HG03558 (cell line): ENCODE data around the gene DUSP8.

Experiments used
- ATAC-seq: cut with Tn5 transposase; IDR thresholded peaks from one replicate; pipeline ENCODE4 v1.9.1; 2021; ENCODE audit warnings: moderate number of reproducible peaks; ENCODE audit not compliant: unreplicated experiment; ENCODE audit errors: extremely low read depth

Gene DUSP8

GRCh38 chr11:1534682-1535081, 37.4 kb downstream of the DUSP8 start:
- ATAC-seq: no peak

DNA sequence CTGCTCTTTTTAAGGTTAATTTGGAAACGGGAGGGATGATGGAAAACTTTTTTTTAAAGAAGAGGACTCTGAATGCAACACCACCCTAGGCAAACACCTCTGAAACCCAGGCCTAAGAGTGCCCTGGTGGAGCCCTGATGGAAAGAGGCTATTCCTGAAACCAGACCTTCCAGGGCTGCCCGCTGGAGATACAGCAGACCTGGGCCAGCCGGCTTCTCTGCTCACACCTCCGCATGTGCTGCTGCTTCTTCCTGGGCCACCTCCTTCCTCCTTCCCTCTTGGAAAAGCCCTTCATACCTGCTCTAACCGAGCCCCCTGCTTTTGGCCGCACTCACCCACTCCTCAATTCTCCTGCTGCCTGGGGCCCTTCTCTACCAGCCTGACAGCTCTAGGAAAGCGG, 37.9 kb downstream of the DUSP8 start:
- ATAC-seq: no peak

- no peak for ATAC-seq
These were observed 38.7 kb downstream of the DUSP8 start for GRCh38 chr11:1533342-1533725.

DNA sequence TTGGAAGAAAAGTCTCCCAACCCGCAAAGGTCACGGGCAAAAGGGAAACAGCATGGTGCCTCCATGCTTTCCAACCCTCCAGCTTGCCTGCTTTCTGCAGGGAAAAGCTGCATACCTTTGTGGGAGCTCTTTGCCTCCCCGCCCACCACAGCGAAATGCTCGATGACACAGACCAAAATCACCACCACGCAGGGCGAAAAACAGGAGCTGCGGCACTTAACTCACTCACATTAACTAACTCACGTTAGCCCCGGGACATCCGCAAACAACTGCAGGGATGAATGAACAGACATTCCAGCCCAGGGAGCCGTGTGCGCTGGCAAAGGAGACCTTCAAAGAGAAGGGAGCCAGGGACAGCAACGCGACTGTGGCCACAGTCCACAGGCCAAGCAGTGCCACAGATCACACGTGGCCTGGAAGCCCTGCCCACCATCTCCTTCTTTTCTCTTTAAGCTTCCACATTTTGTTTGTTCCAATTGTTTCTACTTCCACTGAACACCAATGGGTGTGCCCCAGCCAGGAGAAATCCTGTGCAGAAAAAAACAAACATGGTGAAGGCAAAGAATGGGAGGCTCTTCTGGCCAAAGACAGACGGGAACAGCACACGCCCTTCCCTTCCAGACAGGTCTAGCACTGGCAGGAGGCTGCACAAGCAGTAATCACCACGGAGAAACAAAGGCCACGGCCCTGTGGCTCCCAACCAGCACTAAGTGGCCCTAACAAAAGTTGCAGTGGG, 39.3 kb downstream of the DUSP8 start:
- no peak for ATAC-seq

GRCh38 chr11:1532014-1532586, 40.0 kb downstream of the DUSP8 start:
- ATAC-seq: no peak

- ATAC-seq: no peak
These were observed 40.5 kb downstream of the DUSP8 start for GRCh38 chr11:1531449-1532013.

GRCh38 chr11:1530686-1531448, 41.2 kb downstream of the DUSP8 start:
- ATAC-seq: no peak

GRCh38 chr11:1529774-1530173, 42.3 kb downstream of the DUSP8 start:
- no peak for ATAC-seq

- ATAC-seq: no peak
These were observed 42.8 kb downstream of the DUSP8 start for GRCh38 chr11:1529286-1529685.

- ATAC-seq: no peak
These were observed 43.4 kb downstream of the DUSP8 start for GRCh38 chr11:1528710-1529109.

- ATAC-seq: no peak
These were observed 45.3 kb downstream of the DUSP8 start for GRCh38 chr11:1526785-1527184.

GRCh38 chr11:1523779-1524178, 48.3 kb downstream of the DUSP8 start:
- ATAC-seq: no peak

DNA sequence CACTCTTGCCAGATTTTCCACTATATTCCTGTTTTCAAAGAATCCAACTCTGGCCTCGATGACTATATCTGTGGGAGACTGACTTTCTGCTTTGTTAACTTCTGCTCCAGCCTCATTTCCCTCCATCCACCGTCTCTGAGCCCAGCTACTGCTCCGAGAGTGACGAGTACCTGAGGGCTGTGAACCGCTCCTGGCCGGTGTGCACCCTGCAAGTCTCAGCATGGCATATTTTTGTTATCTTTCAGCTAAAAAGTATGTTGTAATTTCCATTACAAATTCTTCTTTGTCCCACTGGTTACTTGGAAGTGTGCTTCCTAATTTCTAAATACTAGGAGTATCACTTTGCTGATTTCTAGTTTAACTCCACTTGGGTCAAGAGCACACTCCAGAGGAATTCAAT, 49.0 kb downstream of the DUSP8 start:
- ATAC-seq: no peak

- ATAC-seq: no peak
These were observed 50.0 kb downstream of the DUSP8 start for GRCh38 chr11:1522081-1522424.

- no peak for ATAC-seq
These were observed 50.5 kb downstream of the DUSP8 start for GRCh38 chr11:1521382-1522080.

DNA sequence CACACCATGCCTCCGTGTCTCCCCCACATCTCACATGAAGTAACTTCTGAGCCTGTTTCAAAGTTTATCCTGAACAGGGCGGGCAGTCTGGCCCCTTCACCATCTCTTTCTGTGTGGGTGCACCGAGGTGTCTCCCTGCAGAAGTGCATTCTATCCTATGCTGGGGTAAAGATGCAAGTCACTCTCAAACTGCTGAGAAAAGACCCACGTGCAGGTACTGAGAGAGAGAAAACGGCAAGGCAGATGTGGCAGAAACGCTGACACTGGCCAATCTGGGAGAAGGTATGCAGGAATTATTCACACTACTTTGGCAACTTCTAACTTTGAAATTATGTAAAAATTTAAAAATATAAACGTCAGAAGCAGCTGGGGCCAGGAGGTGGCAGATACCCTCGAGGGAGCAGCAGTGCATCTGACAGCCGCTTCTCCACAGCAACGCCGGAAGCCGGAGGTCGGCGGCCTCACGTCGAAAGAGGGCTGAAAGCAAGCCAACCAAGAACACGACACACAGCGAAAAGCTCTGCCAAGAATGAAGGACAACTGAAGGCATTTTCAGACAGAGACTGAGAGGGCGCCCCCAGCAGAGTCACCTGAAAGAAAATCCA, 51.3 kb downstream of the DUSP8 start:
- no peak for ATAC-seq

GRCh38 chr11:1520209-1520662, 51.8 kb downstream of the DUSP8 start:
- ATAC-seq: no peak

- no peak for ATAC-seq
These were observed 52.8 kb downstream of the DUSP8 start for GRCh38 chr11:1519028-1520010.

DNA sequence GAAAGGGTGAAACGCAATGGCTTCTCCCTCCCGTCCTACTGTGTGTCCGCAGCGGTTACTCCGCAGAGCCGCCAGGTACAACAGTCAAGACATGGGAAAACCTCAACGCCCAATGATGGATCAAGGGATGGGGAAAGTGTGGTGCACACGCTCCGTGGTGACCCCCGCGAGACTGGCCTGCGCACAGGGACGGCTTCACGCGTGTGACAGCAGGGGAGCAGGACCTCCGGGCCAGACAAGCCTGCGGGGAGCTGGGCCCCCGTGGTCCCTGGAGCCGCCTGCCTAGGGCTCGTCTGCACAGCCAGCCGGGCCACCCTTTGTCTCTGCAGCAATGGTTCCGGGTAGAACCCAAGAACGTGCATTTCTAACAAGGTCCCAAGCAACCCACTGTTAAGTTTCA, 53.8 kb downstream of the DUSP8 start:
- ATAC-seq: no peak
